K562 (cell line): ENCODE data around the gene MFSD6. TPM values are rescaled to one million over a fixed set of nuclear protein-coding genes. Genes with fewer than 3 reads are reported as not detected.

Experiments used
- BRF1 ChIP-seq: IDR thresholded peaks from 3 replicates; pipeline ENCODE4 v1.6.1; 2011; ENCODE audit warnings: borderline replicate concordance, mild to moderate bottlenecking; ENCODE audit not compliant: insufficient read length; ENCODE audit errors: extremely low read depth
- CTBP1 ChIP-seq: fragments of 450-650 bp; IDR thresholded peaks from 2 replicates; pipeline ENCODE4 v1.6.1; 2016; ENCODE audit warnings: borderline replicate concordance
- DIDO1 ChIP-seq: fragments of 450-650 bp; IDR thresholded peaks from 2 replicates; pipeline ENCODE4 v1.6.1; 2016; ENCODE audit warnings: low read depth, missing biosample characterization, missing genetic modification characterization
- ELF4 ChIP-seq: fragments of 450-650 bp; formaldehyde crosslinking; IDR thresholded peaks from 2 replicates; pipeline ENCODE4 v1.4.0; 2022; ENCODE audit warnings: missing genetic modification characterization
- GABPB1 ChIP-seq: sonication (generic); formaldehyde crosslinking; IDR thresholded peaks from 2 replicates; pipeline ENCODE4 v1.8.0; 2022; ENCODE audit warnings: mild to moderate bottlenecking, missing genetic modification reagents
- JUND ChIP-seq, 2 experiments: IDR thresholded peaks; 2 replicates in 1 of 2; 3 replicates in 1 of 2; pipeline ENCODE4 v1.6.1; 2011; ENCODE audit warnings: borderline replicate concordance in 2 of 2, low read depth in 2 of 2, low read length in 2 of 2, improper control_type of control experiment in 1 of 2, missing biosample characterization in 1 of 2, missing genetic modification characterization in 1 of 2, missing genetic modification reagents in 1 of 2
- PKNOX1 ChIP-seq: fragments of 450-650 bp; IDR thresholded peaks from 2 replicates; pipeline ENCODE4 v1.6.1; 2016
- REST ChIP-seq, 2 experiments: fragments of 450-650 bp; formaldehyde crosslinking in 1 of 2; IDR thresholded peaks; 2 replicates each; pipeline versions ENCODE4 v1.4.0 to v1.6.1; 2014 to 2020; ENCODE audit warnings: mild to moderate bottlenecking in 2 of 2, borderline replicate concordance in 1 of 2, low read depth in 1 of 2
- SP1 ChIP-seq: sonication (generic); formaldehyde crosslinking; IDR thresholded peaks from 2 replicates; pipeline ENCODE4 v1.8.1; 2022; ENCODE audit warnings: mild to moderate bottlenecking, missing genetic modification reagents
- UBTF ChIP-seq, 2 experiments: IDR thresholded peaks; 2 replicates each; pipeline ENCODE4 v1.6.1; 2012; ENCODE audit warnings: improper control_type of control experiment in 2 of 2, low read depth in 2 of 2, low read length in 2 of 2, borderline replicate concordance in 1 of 2
- ZBTB34 ChIP-seq: fragments of 250-450 bp; sonication (Bioruptor Pico); IDR thresholded peaks from 2 replicates; pipeline ENCODE4 v1.8.0; 2021; ENCODE audit warnings: mild to moderate bottlenecking, moderate library complexity
- ZNF76 ChIP-seq: fragments of 250-450 bp; sonication (Bioruptor Pico); IDR thresholded peaks from 2 replicates; pipeline ENCODE4 v1.4.0; 2020; ENCODE audit warnings: mild to moderate bottlenecking, moderate library complexity, borderline replicate concordance
- polyA plus RNA-seq, 8 experiments: library from polyadenylated mRNA; depleted of rRNA in 4 of 8; stranded (reverse) in 5 of 8; unstranded in 3 of 8; fragments of >200 nt; fragmentation: Nextera tagmentation in 2 of 8; fragmentation: Illumina TruSeq in 1 of 8; extraction: Ambion mirVana in 2 of 8; extraction: Trizol in 1 of 8; gene quantifications; 2 replicates each; pipeline versions ENCODE4 v1.2.1 to v1.2.3, GENCODE V29; 2011 to 2014; ENCODE audit warnings: inconsistent platforms in 1 of 8, missing spikeins in 1 of 8
- total RNA-seq, 7 experiments: library from RNA; depleted of rRNA in 6 of 7; stranded (reverse); fragments of >200 nt in 6 of 7; fragmentation: Illumina TruSeq in 2 of 7; extraction: Trizol in 2 of 7; gene quantifications; 2 replicates each; pipeline versions ENCODE4 v1.2.1 to v1.2.3, GENCODE V29; 2011 to 2021; ENCODE audit warnings: low replicate concordance in 1 of 7

The MFSD6 gene
- total and polyA plus RNA-seq, 9 of the 15 experiments (the other 6 are each of a cell fraction or from before 2014, with no cell fraction given) = 1.1 to 7.9 (median 4.4) TPM

- TF ChIP-seq REST (IDR thresholded peaks at IDR 0.05; ENCODE audit: borderline replicate concordance) (peak; percentile 82), REST (CRISPR knock-in tag; IDR thresholded peaks at IDR 0.05; ENCODE audit: low read depth) (no peak), JUND (IDR thresholded peaks at IDR 0.05; ENCODE audit: borderline replicate concordance, low read depth, low read length) (no peak), JUND (tag; IDR thresholded peaks at IDR 0.05; ENCODE audit: borderline replicate concordance, low read depth, low read length) (no peak), ZNF76 (no peak), BRF1 (no peak), UBTF (IDR thresholded peaks at IDR 0.05; ENCODE audit: borderline replicate concordance in 1 of 2, low read depth in 2 of 2, low read length in 2 of 2) (peak in 1 of 2 experiments; percentile 90; a peak in 2 of 4 replicates), DIDO1 (tag) (no peak), PKNOX1 (no peak), GABPB1 (peak; percentile 44; the same call in 1 of the 2 replicates), CTBP1 (peak; percentile 90), ZBTB34 (CRISPR knock-in tag) (no peak), SP1 (CRISPR knock-in tag) (no peak), ELF4 (no peak)
Observed at GRCh38 chr2:190407662-190408537, at the start of gene MFSD6 (continued).
